HG03521 (cell line): Measurements from ENCODE around the gene ZNF783.
"Not testable (repeated sequence)": the region's sequence is repeated elsewhere in the genome, so short reads cannot be mapped to it uniquely, and the experiment has no call there.

Experiments used
- ATAC-seq: cut with Tn5 transposase; IDR thresholded peaks from one replicate; pipeline ENCODE4 v1.9.1; 2021; ENCODE audit warnings: mild to moderate bottlenecking, moderate library complexity; ENCODE audit not compliant: unreplicated experiment

Gene ZNF783

GRCh38 chr7:149239345-149240143, 22.5 kb upstream of the ZNF783 start, which contains the start of gene ZNF212:
Gene ZNF212 (plus strand): TSS chr7:149239651. CDS start chr7:149239779, 128 bp downstream.
- ATAC-seq = peak; percentile 98

- ATAC-seq = no peak
Measured at GRCh38 chr7:149240637-149241036, 21.4 kb upstream of the ZNF783 start.

GRCh38 chr7:149241696-149242095, 20.3 kb upstream of the ZNF783 start:
- ATAC-seq = no peak

- no peak for ATAC-seq
Measured at GRCh38 chr7:149245244-149245643, 16.8 kb upstream of the ZNF783 start.

GRCh38 chr7:149245744-149246143, 16.3 kb upstream of the ZNF783 start:
- ATAC-seq = no peak

- no peak for ATAC-seq
Measured at GRCh38 chr7:149248777-149249176, 13.2 kb upstream of the ZNF783 start.

- not testable (repeated sequence) for ATAC-seq
Measured at GRCh38 chr7:149250151-149250550, 11.8 kb upstream of the ZNF783 start.

- ATAC-seq = not testable (repeated sequence)
Measured at GRCh38 chr7:149251518-149251917, 10.5 kb upstream of the ZNF783 start.

GRCh38 chr7:149252378-149252777, 9.6 kb upstream of the ZNF783 start:
- no peak for ATAC-seq

GRCh38 chr7:149253665-149254064, 8.3 kb upstream of the ZNF783 start:
- no peak for ATAC-seq

- ATAC-seq = no peak
Measured at GRCh38 chr7:149254181-149254858, 7.7 kb upstream of the ZNF783 start.

GRCh38 chr7:149255174-149255573, 6.8 kb upstream of the ZNF783 start:
- ATAC-seq = no peak

- no peak for ATAC-seq
Measured at GRCh38 chr7:149256568-149256967, 5.4 kb upstream of the ZNF783 start.

GRCh38 chr7:149257146-149257545, 4.8 kb upstream of the ZNF783 start:
- no peak for ATAC-seq

GRCh38 chr7:149261316-149261828, 624 bp upstream of the ZNF783 start:
- ATAC-seq = no peak

GRCh38 chr7:149266451-149266850, 4.5 kb downstream of the ZNF783 start:
- ATAC-seq = no peak

GRCh38 chr7:149267733-149268132, 5.7 kb downstream of the ZNF783 start:
- ATAC-seq = no peak

- not testable (repeated sequence) for ATAC-seq
Measured at GRCh38 chr7:149274424-149274823, 12.4 kb downstream of the ZNF783 start.

- no peak for ATAC-seq
Measured at GRCh38 chr7:149277871-149278270, 15.9 kb downstream of the ZNF783 start.

GRCh38 chr7:149278396-149278795, 16.4 kb downstream of the ZNF783 start:
- ATAC-seq = no peak

GRCh38 chr7:149279111-149279743, 17.2 kb downstream of the ZNF783 start:
- ATAC-seq = no peak
